ENCODE measurements around the gene PRKG1. TPM values are rescaled to one million over a fixed set of nuclear protein-coding genes. Genes with fewer than 3 reads are reported as not detected.

Gene PRKG1
- total and polyA plus RNA-seq, 2 experiments from 2014 or later: 18.2 to 21.1 TPM

- DNase-seq (ENCODE audit: low spot score): no peak
- no peak overlapping the region for H3K4me3 Mint-ChIP-seq
- H3K36me3 ChIP-seq (ENCODE audit: insufficient read depth): no peaks in the 10 kb centered on the region
- H3K36me3 Mint-ChIP-seq (ENCODE audit: low read depth): no peaks in the 10 kb centered on the region
- H4K20me1 ChIP-seq (replicated peaks; ENCODE audit: insufficient read depth): no peaks in the 10 kb centered on the region
- no peaks in the 10 kb centered on the region for H3K9me2 ChIP-seq (ENCODE audit: insufficient read depth)
- H3K4me2 ChIP-seq: no peak overlapping the region
- ATAC-seq: no peak
- H3K4me1 Mint-ChIP-seq: peaks cover 10% of the 10 kb centered on the region; the same call in 2 of the 3 replicates
- no peak overlapping the region for H3K4me3 ChIP-seq
- H3K4me1 ChIP-seq (ENCODE audit: insufficient read depth): no peaks in the 10 kb centered on the region
- no peak overlapping the region for H3K27ac Mint-ChIP-seq
- no peak overlapping the region for H3K27ac ChIP-seq (ENCODE audit: low read depth)
- no peaks in the 10 kb centered on the region for H3K79me2 ChIP-seq (replicated peaks; ENCODE audit: insufficient read depth)
- TF ChIP-seq ZNF114 (CRISPR knock-in tag; IDR thresholded peaks at IDR 0.05): no peak
- TF ChIP-seq ZNF331 (CRISPR knock-in tag; IDR thresholded peaks at IDR 0.05; ENCODE audit: low read depth): no peak
- no peak for TF ChIP-seq NANOG (IDR thresholded peaks at IDR 0.05; ENCODE audit: borderline replicate concordance)
- TF ChIP-seq CREB1 (CRISPR knock-in tag; IDR thresholded peaks at IDR 0.05; ENCODE audit: low read depth): no peak
- TF ChIP-seq, protein P1, sequence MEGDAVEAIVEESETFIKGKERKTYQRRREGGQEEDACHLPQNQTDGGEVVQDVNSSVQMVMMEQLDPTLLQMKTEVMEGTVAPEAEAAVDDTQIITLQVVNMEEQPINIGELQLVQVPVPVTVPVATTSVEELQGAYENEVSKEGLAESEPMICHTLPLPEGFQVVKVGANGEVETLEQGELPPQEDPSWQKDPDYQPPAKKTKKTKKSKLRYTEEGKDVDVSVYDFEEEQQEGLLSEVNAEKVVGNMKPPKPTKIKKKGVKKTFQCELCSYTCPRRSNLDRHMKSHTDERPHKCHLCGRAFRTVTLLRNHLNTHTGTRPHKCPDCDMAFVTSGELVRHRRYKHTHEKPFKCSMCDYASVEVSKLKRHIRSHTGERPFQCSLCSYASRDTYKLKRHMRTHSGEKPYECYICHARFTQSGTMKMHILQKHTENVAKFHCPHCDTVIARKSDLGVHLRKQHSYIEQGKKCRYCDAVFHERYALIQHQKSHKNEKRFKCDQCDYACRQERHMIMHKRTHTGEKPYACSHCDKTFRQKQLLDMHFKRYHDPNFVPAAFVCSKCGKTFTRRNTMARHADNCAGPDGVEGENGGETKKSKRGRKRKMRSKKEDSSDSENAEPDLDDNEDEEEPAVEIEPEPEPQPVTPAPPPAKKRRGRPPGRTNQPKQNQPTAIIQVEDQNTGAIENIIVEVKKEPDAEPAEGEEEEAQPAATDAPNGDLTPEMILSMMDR (conservative IDR thresholded peaks at IDR 0.05; ENCODE audit: low read depth in 2 of 2): no peak
- TF ChIP-seq, protein P2, sequence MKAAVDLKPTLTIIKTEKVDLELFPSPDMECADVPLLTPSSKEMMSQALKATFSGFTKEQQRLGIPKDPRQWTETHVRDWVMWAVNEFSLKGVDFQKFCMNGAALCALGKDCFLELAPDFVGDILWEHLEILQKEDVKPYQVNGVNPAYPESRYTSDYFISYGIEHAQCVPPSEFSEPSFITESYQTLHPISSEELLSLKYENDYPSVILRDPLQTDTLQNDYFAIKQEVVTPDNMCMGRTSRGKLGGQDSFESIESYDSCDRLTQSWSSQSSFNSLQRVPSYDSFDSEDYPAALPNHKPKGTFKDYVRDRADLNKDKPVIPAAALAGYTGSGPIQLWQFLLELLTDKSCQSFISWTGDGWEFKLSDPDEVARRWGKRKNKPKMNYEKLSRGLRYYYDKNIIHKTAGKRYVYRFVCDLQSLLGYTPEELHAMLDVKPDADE (IDR thresholded peaks at IDR 0.05): no peak
- no peak for TF ChIP-seq STAT1 (IDR thresholded peaks at IDR 0.05; ENCODE audit: unreplicated experiment)
- TF ChIP-seq EZH2 (IDR thresholded peaks at IDR 0.05; ENCODE audit: low read depth, unreplicated experiment): no peak
- no peak for TF ChIP-seq REST (IDR thresholded peaks at IDR 0.05; ENCODE audit: unreplicated experiment)
- no peak for TF ChIP-seq JUNB (IDR thresholded peaks at IDR 0.05; ENCODE audit: unreplicated experiment)
- no peak for TF ChIP-seq POLR2AphosphoS5 (IDR thresholded peaks at IDR 0.05; ENCODE audit: low read depth)
- TF ChIP-seq EZH2phosphoT487 (IDR thresholded peaks at IDR 0.05; ENCODE audit: unreplicated experiment): no peak
- TF ChIP-seq ZNF462 (CRISPR knock-in tag; IDR thresholded peaks at IDR 0.05): no peak
- H3K27me3 Mint-ChIP-seq (ENCODE audit: insufficient read depth, low read depth, poor library complexity): peaks cover 3% of the 10 kb centered on the region
- H3K27me3 ChIP-seq (ENCODE audit: insufficient read depth): no peaks in the 10 kb centered on the region
- H3F3A ChIP-seq (replicated peaks; ENCODE audit: low read depth): no peaks in the 10 kb centered on the region
- H3K9me3 Mint-ChIP-seq: no peaks in the 10 kb centered on the region
- no peak overlapping the region for H2AFZ ChIP-seq
These were observed 362.5 kb downstream of the PRKG1 start for GRCh38 chr10:51436805-51437204.

All from GM23338 (cell line).